ENCODE measurements around the gene SH3GL1.
A peak's percentile ranks its signal among the peaks of the same experiment; 100 is the strongest.

The SH3GL1 gene

DNA sequence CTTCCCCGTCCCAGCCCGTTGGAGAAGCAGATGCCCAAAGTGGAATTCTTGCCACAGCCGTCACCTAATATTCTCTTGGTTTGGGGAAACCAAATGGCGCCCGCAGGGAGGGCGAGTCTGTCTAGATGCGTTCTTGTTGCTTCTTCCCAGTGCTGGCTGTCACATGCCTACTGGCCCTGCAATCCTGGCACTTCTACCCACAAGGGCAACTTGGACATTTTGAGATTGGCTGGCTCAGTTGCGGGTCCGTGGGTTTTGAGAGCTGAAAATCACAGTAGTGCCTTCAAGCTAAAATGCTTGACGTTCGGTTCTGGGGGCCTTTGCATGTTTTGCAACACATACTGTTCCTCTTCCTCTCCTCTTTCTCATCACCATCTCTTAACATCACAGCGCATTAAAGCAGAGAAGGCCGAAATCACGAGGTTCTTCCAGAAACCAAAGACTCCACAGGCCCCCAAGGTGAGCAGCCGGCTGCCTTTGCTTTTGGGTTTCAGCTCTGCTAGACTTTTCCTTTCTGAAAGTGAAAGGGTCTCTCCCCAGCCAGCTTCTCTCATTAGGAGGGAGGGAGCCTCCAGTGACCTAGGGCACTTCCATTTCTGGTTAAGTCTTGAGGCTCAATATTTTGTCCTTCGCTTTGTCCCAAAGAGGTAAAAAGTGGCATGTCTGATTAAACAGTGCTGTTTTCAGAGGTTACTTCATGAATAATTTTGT is 23.2 kb upstream of the SH3GL1 start:
- Histone ChIP-seq H4K8ac (ENCODE audit: low read depth, low read length) (no peak overlapping the region), H4K91ac (ENCODE audit: low read depth, low read length) (no peak overlapping the region), H3K27ac (ENCODE audit: low read depth, low read length) (no peak overlapping the region), H3K4me2 (ENCODE audit: low read length) (no peak overlapping the region), H4K12ac (ENCODE audit: low read depth, low read length) (no peak overlapping the region), H2BK120ac (ENCODE audit: insufficient read depth, low read length, poor library complexity) (no peak overlapping the region), H3K18ac (ENCODE audit: low read length) (no peak overlapping the region), H3K9me3 (ENCODE audit: insufficient read depth, low read depth, low read length) (no peaks in the 10 kb centered on the region), H3K79me1 (ENCODE audit: low read length) (no peaks in the 10 kb centered on the region), H3K4me3 (ENCODE audit: low read depth, low read length) (no peak overlapping the region), H3K9ac (ENCODE audit: low read length) (no peak overlapping the region), H3K79me2 (ENCODE audit: control insufficient read depth, insufficient read depth, low read length, poor library complexity) (no peaks in the 10 kb centered on the region), H2BK5ac (ENCODE audit: low read depth, low read length, poor library complexity) (no peak overlapping the region), H3K4me1 (ENCODE audit: control insufficient read depth in 1 of 2, insufficient read depth in 2 of 2, low read length in 2 of 2) (no peaks in the 10 kb centered on the region), H3K23ac (ENCODE audit: low read length) (no peak overlapping the region), H2BK12ac (ENCODE audit: low read length) (no peak overlapping the region), H3K4ac (ENCODE audit: low read depth, low read length) (no peak overlapping the region), H2AK5ac (ENCODE audit: low read length) (no peak overlapping the region), H3K36me3 (ENCODE audit: control insufficient read depth in 1 of 2, insufficient read depth in 2 of 2, low read length in 2 of 2) (peaks cover 44 to 54% of the 10 kb centered on the region in 2 experiments), H2AFZ (ENCODE audit: insufficient read depth, low read length, poor library complexity) (no peak overlapping the region), H3K14ac (ENCODE audit: low read length) (no peak overlapping the region), H3K27me3 (ENCODE audit: insufficient read depth, low read length) (no peaks in the 10 kb centered on the region)
- no CpG with 5 or more reads among the region's 16 CpGs for WGBS (ENCODE audit: extremely low coverage, insufficient coverage, insufficient read length)
- DNase-seq: no peak

DNA sequence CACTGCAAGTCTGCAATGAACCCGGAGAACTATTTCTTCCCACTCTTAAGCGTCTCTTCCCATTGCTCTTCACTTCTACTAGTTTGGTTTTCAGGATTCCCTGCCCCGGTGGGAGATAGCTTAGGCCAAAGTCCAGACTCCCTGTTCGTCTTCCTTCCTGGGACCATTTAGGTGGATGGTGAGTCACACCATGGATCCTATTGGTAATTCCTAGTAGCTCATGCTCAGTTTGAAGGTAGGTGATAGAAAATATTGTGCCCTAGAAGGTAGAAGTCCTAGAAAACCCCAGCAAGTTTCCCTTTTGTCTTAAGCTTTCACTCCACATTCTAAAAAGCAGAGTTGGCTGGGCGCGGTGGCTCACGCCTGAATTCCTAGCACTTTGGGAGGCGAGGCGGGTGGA is 15.9 kb upstream of the SH3GL1 start:
- Histone ChIP-seq H3K27me3 (ENCODE audit: insufficient read depth, low read length) (no peaks in the 10 kb centered on the region), H3K4me3 (ENCODE audit: low read depth, low read length) (no peak overlapping the region), H3K36me3 (ENCODE audit: control insufficient read depth in 1 of 2, insufficient read depth in 2 of 2, low read length in 2 of 2) (peaks cover 35 to 37% of the 10 kb centered on the region in 2 experiments), H3K27ac (ENCODE audit: low read depth, low read length) (no peak overlapping the region), H4K8ac (ENCODE audit: low read depth, low read length) (no peak overlapping the region), H4K12ac (ENCODE audit: low read depth, low read length) (no peak overlapping the region), H2BK5ac (ENCODE audit: low read depth, low read length, poor library complexity) (no peak overlapping the region), H3K4me1 (ENCODE audit: control insufficient read depth in 1 of 2, insufficient read depth in 2 of 2, low read length in 2 of 2) (no peaks in the 10 kb centered on the region), H3K9me3 (ENCODE audit: insufficient read depth, low read depth, low read length) (no peaks in the 10 kb centered on the region), H3K14ac (ENCODE audit: low read length) (no peak overlapping the region), H2AK5ac (ENCODE audit: low read length) (no peak overlapping the region), H3K18ac (ENCODE audit: low read length) (no peak overlapping the region), H3K4me2 (ENCODE audit: low read length) (no peak overlapping the region), H3K9ac (ENCODE audit: low read length) (no peak overlapping the region), H4K91ac (ENCODE audit: low read depth, low read length) (no peak overlapping the region), H3K23ac (ENCODE audit: low read length) (no peak overlapping the region), H3K79me1 (ENCODE audit: low read length) (no peaks in the 10 kb centered on the region), H2BK120ac (ENCODE audit: insufficient read depth, low read length, poor library complexity) (no peak overlapping the region), H2AFZ (ENCODE audit: insufficient read depth, low read length, poor library complexity) (no peak overlapping the region), H2BK12ac (ENCODE audit: low read length) (no peak overlapping the region), H3K4ac (ENCODE audit: low read depth, low read length) (no peak overlapping the region), H3K79me2 (ENCODE audit: control insufficient read depth, insufficient read depth, low read length, poor library complexity) (peaks cover 2% of the 10 kb centered on the region)
- DNase-seq: no peak
- WGBS (ENCODE audit: extremely low coverage, insufficient coverage, insufficient read length): no CpG with 5 or more reads among the region's 9 CpGs

DNA sequence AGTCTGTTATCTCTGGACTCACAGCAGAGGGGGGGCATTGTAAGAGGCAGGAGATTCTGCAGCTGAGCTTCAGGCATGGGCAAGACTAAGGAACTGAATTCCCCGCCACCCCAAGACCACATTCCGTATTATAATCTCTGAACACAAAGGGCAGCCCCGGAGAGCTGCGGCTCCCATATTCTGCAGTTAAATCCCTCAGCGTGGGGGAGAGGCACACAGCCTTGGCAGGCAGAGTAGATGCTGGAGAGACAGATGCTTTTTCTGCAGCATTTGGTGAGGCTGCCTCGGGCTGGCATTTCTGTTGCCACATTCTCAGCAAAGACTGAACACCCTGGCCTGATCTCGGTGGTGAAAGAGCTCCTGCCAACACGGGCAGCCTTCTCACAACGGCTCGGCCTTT is 15.0 kb upstream of the SH3GL1 start:
- no peaks in the 10 kb centered on the region for H3K9me3 ChIP-seq (ENCODE audit: insufficient read depth, low read depth, low read length)
- H3K27me3 ChIP-seq (ENCODE audit: insufficient read depth, low read length): no peaks in the 10 kb centered on the region
- peak overlapping the region; percentile 12 for H3K4ac ChIP-seq (ENCODE audit: low read depth, low read length)
- no peaks in the 10 kb centered on the region for H3K79me1 ChIP-seq (ENCODE audit: low read length)
- H3K14ac ChIP-seq (ENCODE audit: low read length): no peak overlapping the region
- no peaks in the 10 kb centered on the region for H3K4me1 ChIP-seq (ENCODE audit: control insufficient read depth in 1 of 2, insufficient read depth in 2 of 2, low read length in 2 of 2)
- H3K4me3 ChIP-seq (ENCODE audit: low read depth, low read length): no peak overlapping the region
- H3K23ac ChIP-seq (ENCODE audit: low read length): no peak overlapping the region
- H3K9ac ChIP-seq (ENCODE audit: low read length): no peak overlapping the region
- no peak overlapping the region for H3K4me2 ChIP-seq (ENCODE audit: low read length)
- WGBS (ENCODE audit: extremely low coverage, insufficient coverage, insufficient read length): no CpG with 5 or more reads among the region's 10 CpGs
- H2BK120ac ChIP-seq (ENCODE audit: insufficient read depth, low read length, poor library complexity): no peak overlapping the region
- no peak for DNase-seq
- no peak overlapping the region for H2AK5ac ChIP-seq (ENCODE audit: low read length)
- H2BK12ac ChIP-seq (ENCODE audit: low read length): no peak overlapping the region
- no peak overlapping the region for H4K12ac ChIP-seq (ENCODE audit: low read depth, low read length)
- no peak overlapping the region for H3K27ac ChIP-seq (ENCODE audit: low read depth, low read length)
- H2AFZ ChIP-seq (ENCODE audit: insufficient read depth, low read length, poor library complexity): no peak overlapping the region
- H3K36me3 ChIP-seq (ENCODE audit: control insufficient read depth in 1 of 2, insufficient read depth in 2 of 2, low read length in 2 of 2): peaks cover 33 to 34% of the 10 kb centered on the region in 2 experiments
- H2BK5ac ChIP-seq (ENCODE audit: low read depth, low read length, poor library complexity): no peak overlapping the region
- H3K79me2 ChIP-seq (ENCODE audit: control insufficient read depth, insufficient read depth, low read length, poor library complexity): peaks cover 2% of the 10 kb centered on the region
- no peak overlapping the region for H3K18ac ChIP-seq (ENCODE audit: low read length)
- no peak overlapping the region for H4K8ac ChIP-seq (ENCODE audit: low read depth, low read length)
- H4K91ac ChIP-seq (ENCODE audit: low read depth, low read length): no peak overlapping the region

DNA sequence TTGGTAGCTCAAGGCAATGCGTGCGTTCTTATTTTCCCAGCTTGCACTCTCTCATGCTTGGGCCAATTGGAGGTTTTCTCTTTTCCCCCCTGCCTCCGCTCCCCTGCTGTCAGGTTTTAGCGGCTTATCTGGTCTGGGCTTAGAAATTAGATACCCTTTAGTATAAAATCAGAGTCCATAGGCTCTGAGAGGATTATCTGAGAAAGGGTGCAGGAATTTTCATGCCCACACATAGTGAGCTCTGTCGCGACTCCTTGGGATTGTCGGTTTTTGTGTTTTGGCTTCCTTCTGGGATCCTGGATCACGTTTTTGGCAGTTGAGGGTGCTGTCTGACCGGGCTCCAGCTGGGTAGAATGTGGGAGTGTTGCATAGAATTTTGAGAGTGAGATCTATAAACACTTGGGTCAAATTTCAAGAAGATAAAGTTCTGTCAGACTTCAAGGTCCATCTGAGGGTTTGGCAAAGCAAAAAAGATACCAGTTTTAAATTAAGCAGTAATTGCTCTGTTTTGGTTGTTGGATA is 14.5 kb upstream of the SH3GL1 start:
- no peak overlapping the region for H2BK12ac ChIP-seq (ENCODE audit: low read length)
- no peak overlapping the region for H3K14ac ChIP-seq (ENCODE audit: low read length)
- H4K8ac ChIP-seq (ENCODE audit: low read depth, low read length): no peak overlapping the region
- no peak overlapping the region for H2BK120ac ChIP-seq (ENCODE audit: insufficient read depth, low read length, poor library complexity)
- no peak overlapping the region for H3K4me3 ChIP-seq (ENCODE audit: low read depth, low read length)
- peaks cover 2% of the 10 kb centered on the region for H3K79me2 ChIP-seq (ENCODE audit: control insufficient read depth, insufficient read depth, low read length, poor library complexity)
- H2AFZ ChIP-seq (ENCODE audit: insufficient read depth, low read length, poor library complexity): no peak overlapping the region
- H3K79me1 ChIP-seq (ENCODE audit: low read length): no peaks in the 10 kb centered on the region
- no peak overlapping the region for H3K23ac ChIP-seq (ENCODE audit: low read length)
- H4K91ac ChIP-seq (ENCODE audit: low read depth, low read length): no peak overlapping the region
- no peaks in the 10 kb centered on the region for H3K4me1 ChIP-seq (ENCODE audit: control insufficient read depth in 1 of 2, insufficient read depth in 2 of 2, low read length in 2 of 2)
- no peak overlapping the region for H3K27ac ChIP-seq (ENCODE audit: low read depth, low read length)
- no peak overlapping the region for H2AK5ac ChIP-seq (ENCODE audit: low read length)
- no peak overlapping the region for H3K9ac ChIP-seq (ENCODE audit: low read length)
- DNase-seq: no peak
- peaks cover 31 to 34% of the 10 kb centered on the region in 2 experiments for H3K36me3 ChIP-seq (ENCODE audit: control insufficient read depth in 1 of 2, insufficient read depth in 2 of 2, low read length in 2 of 2)
- no peak overlapping the region for H4K12ac ChIP-seq (ENCODE audit: low read depth, low read length)
- H3K27me3 ChIP-seq (ENCODE audit: insufficient read depth, low read length): no peaks in the 10 kb centered on the region
- no peaks in the 10 kb centered on the region for H3K9me3 ChIP-seq (ENCODE audit: insufficient read depth, low read depth, low read length)
- no peak overlapping the region for H3K4ac ChIP-seq (ENCODE audit: low read depth, low read length)
- no peak overlapping the region for H3K4me2 ChIP-seq (ENCODE audit: low read length)
- no CpG with 5 or more reads among the region's 9 CpGs for WGBS (ENCODE audit: extremely low coverage, insufficient coverage, insufficient read length)
- no peak overlapping the region for H3K18ac ChIP-seq (ENCODE audit: low read length)
- H2BK5ac ChIP-seq (ENCODE audit: low read depth, low read length, poor library complexity): no peak overlapping the region
